Measurements from ENCODE around the gene SYTL4.
"Not testable (repeated sequence)": the region's sequence is repeated elsewhere in the genome, so short reads cannot be mapped to it uniquely, and the experiment has no call there.

The SYTL4 gene

GRCh38 chrX:100747703-100748102, 15.8 kb upstream of the SYTL4 start:
- TF ChIP-seq CTCF (IDR thresholded peaks at IDR 0.05) = no peak
- no peaks in the 10 kb centered on the region for H3K36me3 ChIP-seq (ENCODE audit: control insufficient read depth, insufficient read depth, low read length)
- H3K4me2 ChIP-seq (ENCODE audit: low read length) = no peak overlapping the region
- no peaks in the 10 kb centered on the region for H3K9me3 ChIP-seq (ENCODE audit: control insufficient read depth, low read length)
- H3K9ac ChIP-seq = no peak overlapping the region
- H2AFZ ChIP-seq = no peak overlapping the region
- no peak overlapping the region for H3K27ac ChIP-seq
- no peaks in the 10 kb centered on the region for H3K79me2 ChIP-seq
- H3K4me3 ChIP-seq (ENCODE audit: low read depth, low read length) = no peak overlapping the region
- H3K4me1 ChIP-seq = no peaks in the 10 kb centered on the region
- no peaks in the 10 kb centered on the region for H3K27me3 ChIP-seq (ENCODE audit: control insufficient read depth, insufficient read depth, low read length)

- Histone ChIP-seq H3K4me3 (ENCODE audit: low read depth, low read length) (no peak overlapping the region), H2AFZ (no peak overlapping the region), H3K36me3 (ENCODE audit: control insufficient read depth, insufficient read depth, low read length) (no peaks in the 10 kb centered on the region), H3K9me3 (ENCODE audit: control insufficient read depth, low read length) (no peaks in the 10 kb centered on the region), H3K27ac (no peak overlapping the region), H3K4me1 (no peaks in the 10 kb centered on the region), H3K27me3 (ENCODE audit: control insufficient read depth, insufficient read depth, low read length) (no peaks in the 10 kb centered on the region), H3K79me2 (no peaks in the 10 kb centered on the region), H3K4me2 (ENCODE audit: low read length) (no peak overlapping the region), H3K9ac (no peak overlapping the region)
- no peak for TF ChIP-seq CTCF (IDR thresholded peaks at IDR 0.05)
These were observed 15.2 kb upstream of the SYTL4 start for GRCh38 chrX:100747090-100747489.

GRCh38 chrX:100745806-100746537, 14.1 kb upstream of the SYTL4 start:
- no peaks in the 10 kb centered on the region for H3K9me3 ChIP-seq (ENCODE audit: control insufficient read depth, low read length)
- no peak overlapping the region for H3K4me3 ChIP-seq (ENCODE audit: low read depth, low read length)
- TF ChIP-seq CTCF (IDR thresholded peaks at IDR 0.05) = no peak
- no peaks in the 10 kb centered on the region for H3K79me2 ChIP-seq
- H3K4me2 ChIP-seq (ENCODE audit: low read length) = no peak overlapping the region
- no peaks in the 10 kb centered on the region for H3K4me1 ChIP-seq
- no peaks in the 10 kb centered on the region for H3K36me3 ChIP-seq (ENCODE audit: control insufficient read depth, insufficient read depth, low read length)
- H3K27me3 ChIP-seq (ENCODE audit: control insufficient read depth, insufficient read depth, low read length) = no peaks in the 10 kb centered on the region
- no peak overlapping the region for H2AFZ ChIP-seq
- H3K27ac ChIP-seq = no peak overlapping the region
- no peak overlapping the region for H3K9ac ChIP-seq

- H3K27ac ChIP-seq = no peak overlapping the region
- no peak overlapping the region for H3K9ac ChIP-seq
- no peaks in the 10 kb centered on the region for H3K79me2 ChIP-seq
- no peaks in the 10 kb centered on the region for H3K36me3 ChIP-seq (ENCODE audit: control insufficient read depth, insufficient read depth, low read length)
- no peak for TF ChIP-seq CTCF (IDR thresholded peaks at IDR 0.05)
- H2AFZ ChIP-seq = no peak overlapping the region
- no peaks in the 10 kb centered on the region for H3K9me3 ChIP-seq (ENCODE audit: control insufficient read depth, low read length)
- no peak overlapping the region for H3K4me2 ChIP-seq (ENCODE audit: low read length)
- no peak overlapping the region for H3K4me3 ChIP-seq (ENCODE audit: low read depth, low read length)
- H3K4me1 ChIP-seq = no peaks in the 10 kb centered on the region
- no peaks in the 10 kb centered on the region for H3K27me3 ChIP-seq (ENCODE audit: control insufficient read depth, insufficient read depth, low read length)
These were observed 13.3 kb upstream of the SYTL4 start for GRCh38 chrX:100745205-100745604.

GRCh38 chrX:100743009-100743607, 11.2 kb upstream of the SYTL4 start:
- no peaks in the 10 kb centered on the region for H3K79me2 ChIP-seq
- no peaks in the 10 kb centered on the region for H3K4me1 ChIP-seq
- no peak overlapping the region for H3K4me3 ChIP-seq (ENCODE audit: low read depth, low read length)
- no peaks in the 10 kb centered on the region for H3K36me3 ChIP-seq (ENCODE audit: control insufficient read depth, insufficient read depth, low read length)
- no peak overlapping the region for H3K27ac ChIP-seq
- no peak for TF ChIP-seq CTCF (IDR thresholded peaks at IDR 0.05)
- H3K4me2 ChIP-seq (ENCODE audit: low read length) = no peak overlapping the region
- no peaks in the 10 kb centered on the region for H3K27me3 ChIP-seq (ENCODE audit: control insufficient read depth, insufficient read depth, low read length)
- no peak overlapping the region for H2AFZ ChIP-seq
- H3K9me3 ChIP-seq (ENCODE audit: control insufficient read depth, low read length) = no peaks in the 10 kb centered on the region
- H3K9ac ChIP-seq = no peak overlapping the region

- not testable (repeated sequence) for H3K4me2 ChIP-seq (ENCODE audit: low read length); H3K36me3 ChIP-seq (ENCODE audit: control insufficient read depth, insufficient read depth, low read length); H3K9ac ChIP-seq; H3K79me2 ChIP-seq; H3K9me3 ChIP-seq (ENCODE audit: control insufficient read depth, low read length); H3K27ac ChIP-seq; H2AFZ ChIP-seq; H3K27me3 ChIP-seq (ENCODE audit: control insufficient read depth, insufficient read depth, low read length); H3K4me1 ChIP-seq; H3K4me3 ChIP-seq (ENCODE audit: low read depth, low read length)
These were observed 7.9 kb downstream of the SYTL4 start for GRCh38 chrX:100724006-100724405.
